Epithelial cell of esophagus (primary cell): ENCODE measurements around the gene ATP6V0C.
A peak's percentile ranks its signal among the peaks of the same experiment; 100 is the strongest.

ENCODE experiments used
- DNase-seq: peaks from one replicate; pipeline ENCODE4 v3.0.0; 2010; ENCODE audit warnings: low read depth
- H3K4me3 ChIP-seq: 2 replicates; pipeline ENCODE4 v1.5.1; 2011; ENCODE audit warnings: mild to moderate bottlenecking, low read length, control low read depth
- TF ChIP-seq, protein P1 (sequence below): IDR thresholded peaks from 2 replicates; pipeline ENCODE4 v1.5.1; 2011; ENCODE audit warnings: low read depth, mild to moderate bottlenecking, low read length, control low read depth, inconsistent platforms; ENCODE audit not compliant: insufficient read depth; ENCODE audit errors: missing control alignments

The ATP6V0C gene

DNA sequence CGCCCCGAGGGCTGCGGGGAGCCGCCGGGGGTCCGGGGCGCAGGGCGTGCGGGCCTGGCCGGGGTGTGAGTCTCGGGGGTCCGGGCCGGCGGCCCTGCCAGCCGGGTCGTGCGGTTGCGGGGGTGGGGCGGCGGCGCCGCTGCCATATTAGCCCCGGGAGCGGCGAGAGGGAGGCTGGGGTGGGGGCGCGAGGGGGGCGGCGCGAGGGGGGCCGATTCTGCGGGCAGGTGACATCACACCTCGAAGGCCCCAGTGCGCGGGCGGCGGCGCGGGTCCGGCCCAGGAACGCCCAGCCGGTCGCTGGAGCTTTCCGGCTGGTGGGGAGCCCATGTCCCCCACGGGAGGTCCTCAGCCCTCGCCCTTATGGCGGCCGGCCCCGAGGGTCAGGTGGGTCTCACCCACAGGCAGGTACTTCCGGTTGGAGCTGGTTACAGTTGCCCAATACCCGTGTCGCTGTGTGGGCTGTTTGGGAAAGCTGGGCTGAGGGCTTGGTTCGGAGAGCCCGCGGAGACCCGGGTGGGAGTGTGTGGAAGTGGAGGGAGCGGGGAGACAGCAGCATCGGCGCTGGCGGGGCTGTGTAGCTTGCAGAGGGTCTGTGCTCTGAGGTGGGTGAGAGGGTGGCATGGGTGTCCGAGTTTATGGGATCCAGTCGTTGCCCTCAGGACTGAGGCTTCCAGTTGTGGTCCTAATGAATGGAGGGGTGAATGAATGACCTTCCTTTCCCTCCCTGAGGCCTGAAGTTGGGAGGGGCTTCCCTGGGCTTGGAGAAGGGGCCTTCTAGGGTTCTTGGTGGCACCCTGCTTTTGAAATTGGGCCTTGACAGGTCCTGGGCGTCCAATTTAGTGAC is 804 bp downstream of the ATP6V0C start:
- DNase-seq: no peak
- peak overlapping the region; percentile 91 for H3K4me3 ChIP-seq
- TF ChIP-seq, protein P1, sequence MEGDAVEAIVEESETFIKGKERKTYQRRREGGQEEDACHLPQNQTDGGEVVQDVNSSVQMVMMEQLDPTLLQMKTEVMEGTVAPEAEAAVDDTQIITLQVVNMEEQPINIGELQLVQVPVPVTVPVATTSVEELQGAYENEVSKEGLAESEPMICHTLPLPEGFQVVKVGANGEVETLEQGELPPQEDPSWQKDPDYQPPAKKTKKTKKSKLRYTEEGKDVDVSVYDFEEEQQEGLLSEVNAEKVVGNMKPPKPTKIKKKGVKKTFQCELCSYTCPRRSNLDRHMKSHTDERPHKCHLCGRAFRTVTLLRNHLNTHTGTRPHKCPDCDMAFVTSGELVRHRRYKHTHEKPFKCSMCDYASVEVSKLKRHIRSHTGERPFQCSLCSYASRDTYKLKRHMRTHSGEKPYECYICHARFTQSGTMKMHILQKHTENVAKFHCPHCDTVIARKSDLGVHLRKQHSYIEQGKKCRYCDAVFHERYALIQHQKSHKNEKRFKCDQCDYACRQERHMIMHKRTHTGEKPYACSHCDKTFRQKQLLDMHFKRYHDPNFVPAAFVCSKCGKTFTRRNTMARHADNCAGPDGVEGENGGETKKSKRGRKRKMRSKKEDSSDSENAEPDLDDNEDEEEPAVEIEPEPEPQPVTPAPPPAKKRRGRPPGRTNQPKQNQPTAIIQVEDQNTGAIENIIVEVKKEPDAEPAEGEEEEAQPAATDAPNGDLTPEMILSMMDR: no peak

DNA sequence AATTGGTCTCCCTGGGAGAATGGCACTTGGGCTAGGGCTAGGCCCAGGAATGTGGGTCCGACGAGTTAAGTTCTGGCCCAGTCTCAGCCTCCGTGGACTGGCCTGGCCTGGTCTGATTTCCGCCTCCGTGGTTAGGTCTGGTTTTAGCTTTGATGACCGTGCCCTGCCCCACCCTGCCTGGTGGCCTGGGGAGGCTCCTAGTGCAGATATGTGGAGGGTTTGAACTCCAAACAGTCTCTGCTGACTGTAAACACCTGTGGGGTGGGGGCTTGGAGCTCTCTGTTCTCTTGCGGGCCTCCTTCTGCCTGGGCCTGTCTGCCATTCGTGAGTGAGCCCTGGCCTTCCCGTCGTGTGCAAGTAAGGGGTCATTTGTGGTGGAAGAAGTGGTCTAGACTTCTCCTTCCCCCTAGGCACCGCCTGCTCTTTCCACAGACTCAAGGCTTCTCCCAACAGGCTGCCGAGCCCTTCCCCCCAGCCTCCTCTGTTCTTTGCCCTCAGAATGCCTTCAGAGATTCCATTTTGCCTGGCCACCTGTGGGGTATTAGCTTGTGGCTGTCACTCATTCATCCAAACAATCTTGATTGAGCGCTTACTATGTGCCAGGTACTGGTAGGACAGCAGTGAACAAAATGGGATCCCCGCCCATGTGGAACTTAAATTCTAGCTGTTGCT is 1.6 kb downstream of the ATP6V0C start:
- peak overlapping the region; percentile 91 for H3K4me3 ChIP-seq
- no peak for DNase-seq
- TF ChIP-seq, protein P1: no peak

DNA sequence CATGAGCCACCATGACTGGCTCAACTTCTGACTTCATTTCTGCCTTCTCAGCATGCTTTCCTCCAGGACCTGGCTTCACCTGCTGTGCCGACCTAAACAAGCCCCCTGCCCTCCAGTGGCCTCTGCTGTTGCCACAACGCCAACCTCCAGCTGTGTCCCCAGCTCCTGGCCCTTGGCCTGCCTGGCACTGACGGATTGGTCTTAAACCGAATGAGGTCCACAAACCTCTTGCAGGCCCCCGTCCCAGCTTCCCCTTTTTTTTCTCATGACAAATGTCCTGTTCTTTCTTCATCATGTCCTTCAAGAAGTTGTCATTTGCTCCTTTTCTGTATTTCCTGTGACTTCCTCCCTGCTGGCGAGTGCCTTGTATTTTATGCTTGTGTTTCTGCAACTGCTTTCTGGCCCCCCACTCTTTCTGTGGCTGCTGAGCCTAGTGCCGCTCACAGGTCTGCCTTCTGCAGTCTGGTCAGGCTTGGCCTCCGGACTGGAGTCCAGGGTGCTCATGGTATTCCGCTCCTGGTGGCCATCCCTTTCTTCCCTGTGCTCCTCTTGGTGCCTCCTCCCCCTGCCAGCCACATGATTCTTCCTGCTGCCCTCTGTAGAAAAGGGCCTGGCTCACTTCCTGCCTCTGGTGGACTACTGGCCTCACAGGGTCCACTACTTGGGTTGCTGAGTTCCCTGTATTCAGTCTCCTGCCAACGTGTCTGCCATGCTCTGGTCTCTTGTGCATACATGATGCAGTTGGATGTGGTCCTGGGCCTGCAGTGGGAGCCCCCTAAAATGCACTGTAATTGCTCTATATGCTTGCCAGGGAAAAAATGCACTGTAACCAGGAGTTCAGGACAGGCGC is 2.9 kb downstream of the ATP6V0C start:
- peak overlapping the region; percentile 91 for H3K4me3 ChIP-seq
- DNase-seq: no peak
- TF ChIP-seq, protein P1: no peak

DNA sequence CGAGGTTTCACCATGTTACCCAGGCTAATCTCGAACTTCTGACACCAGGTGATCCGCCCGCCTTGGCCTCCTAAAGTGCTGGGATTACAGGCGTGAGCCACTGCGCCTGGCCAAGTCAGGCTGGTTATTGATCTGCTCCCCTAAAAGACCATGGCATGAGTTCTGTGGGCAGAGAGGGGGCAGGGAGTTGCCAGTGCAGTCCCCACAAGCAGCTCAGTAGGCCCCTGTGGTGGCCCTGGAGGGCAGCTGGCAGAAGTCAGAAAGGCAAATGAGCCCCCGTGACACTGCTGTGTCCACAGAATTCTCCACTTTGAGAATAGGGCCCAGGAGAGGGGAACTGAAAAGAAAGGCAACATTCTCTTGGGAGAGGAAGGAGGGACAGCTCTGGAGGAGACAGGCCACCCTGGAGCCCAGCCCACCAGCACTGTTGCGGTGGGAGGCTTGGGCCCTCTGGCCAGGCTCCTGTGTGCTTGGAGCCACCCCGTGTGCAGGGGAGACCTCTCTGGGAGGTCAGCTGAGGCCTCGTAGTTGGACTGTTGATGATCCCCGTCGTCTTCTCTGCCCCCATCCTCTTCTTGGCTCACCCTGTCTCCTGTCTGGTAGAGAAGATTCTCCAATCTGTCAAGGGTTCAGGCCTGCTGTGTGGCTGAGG is 4.3 kb downstream of the ATP6V0C start:
- no peak for DNase-seq
- TF ChIP-seq, protein P1: no peak
- H3K4me3 ChIP-seq: no peak overlapping the region

DNA sequence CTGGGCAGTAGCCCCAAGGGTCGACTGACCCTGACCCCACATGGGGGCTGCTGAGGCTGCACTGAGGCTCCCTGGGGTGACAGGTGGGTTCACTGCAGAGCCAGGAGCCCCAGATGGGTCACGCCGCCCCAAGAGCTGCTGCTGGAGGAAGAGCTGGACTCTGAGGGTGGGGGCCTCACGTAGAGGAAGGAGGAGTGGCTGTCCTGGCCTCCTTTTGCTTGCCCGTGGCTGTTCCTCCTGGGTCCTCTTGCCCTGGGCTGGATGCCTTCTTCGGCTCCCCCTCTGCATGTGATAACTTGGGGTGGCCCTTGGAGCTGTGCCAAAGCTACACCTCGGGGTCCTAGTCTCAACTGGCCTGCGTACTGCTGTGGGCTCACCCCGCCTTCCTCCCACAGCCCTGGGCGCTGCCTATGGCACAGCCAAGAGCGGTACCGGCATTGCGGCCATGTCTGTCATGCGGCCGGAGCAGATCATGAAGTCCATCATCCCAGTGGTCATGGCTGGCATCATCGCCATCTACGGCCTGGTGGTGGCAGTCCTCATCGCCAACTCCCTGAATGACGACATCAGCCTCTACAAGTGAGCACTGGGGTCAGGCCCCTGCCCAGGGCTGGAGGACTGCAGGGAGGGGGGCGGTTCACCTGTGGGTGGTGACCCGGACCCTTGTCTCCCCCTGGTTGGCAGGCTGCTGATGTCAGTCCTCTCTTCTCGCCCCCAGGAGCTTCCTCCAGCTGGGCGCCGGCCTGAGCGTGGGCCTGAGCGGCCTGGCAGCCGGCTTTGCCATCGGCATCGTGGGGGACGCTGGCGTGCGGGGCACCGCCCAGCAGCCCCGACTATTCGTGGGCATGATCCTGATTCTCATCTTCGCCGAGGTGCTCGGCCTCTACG is 5.3 kb downstream of the ATP6V0C start:
- no peak for DNase-seq
- H3K4me3 ChIP-seq: no peak overlapping the region
- TF ChIP-seq, protein P1: no peak

DNA sequence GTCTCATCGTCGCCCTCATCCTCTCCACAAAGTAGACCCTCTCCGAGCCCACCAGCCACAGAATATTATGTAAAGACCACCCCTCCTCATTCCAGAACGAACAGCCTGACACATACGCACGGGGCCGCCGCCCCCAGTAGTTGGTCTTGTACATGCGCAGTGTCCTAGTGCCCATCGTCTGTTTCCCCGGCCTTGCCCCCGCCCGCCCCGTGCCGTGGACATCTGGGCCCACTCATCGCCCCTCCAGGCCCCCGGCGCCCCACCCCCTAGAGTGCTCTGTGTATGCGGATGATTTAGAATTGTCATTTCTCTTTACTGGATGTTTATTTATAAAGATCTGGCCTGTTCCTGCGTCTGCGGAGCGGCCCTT is 5.9 kb downstream of the ATP6V0C start:
- H3K4me3 ChIP-seq: no peak overlapping the region
- no peak for DNase-seq
- TF ChIP-seq, protein P1: no peak
